DND-41 (cell line): ENCODE results near the gene PAN3.

ENCODE experiments used
- ATAC-seq: fragments of 200-7000 bp; cut with Tn5 transposase; 3 replicates; pipeline ENCODE4 v1.9.1; 2021; ENCODE audit warnings: low read depth; ENCODE audit not compliant: insufficient read depth
- DNase-seq: peaks from one replicate; pipeline ENCODE4 v3.0.0-alpha.2; 2020
- H2AFZ ChIP-seq: 2 replicates; pipeline ENCODE4 v1.6.0; 2012; ENCODE audit warnings: low read depth, low read length
- H3K27ac ChIP-seq: 2 replicates; pipeline ENCODE4 v1.5.1; 2012; ENCODE audit warnings: low read length, inconsistent platforms
- H3K27me3 ChIP-seq: fragments of 200-600 bp; sonication (generic); 2 replicates; pipeline ENCODE4 v1.6.0; 2012; ENCODE audit warnings: low read length, mild to moderate bottlenecking, inconsistent platforms; ENCODE audit not compliant: insufficient read depth, poor library complexity
- H3K36me3 ChIP-seq: 2 replicates; pipeline ENCODE4 v1.5.1; 2012; ENCODE audit warnings: low read length, inconsistent platforms; ENCODE audit not compliant: insufficient read depth
- H3K4me1 ChIP-seq: 2 replicates; pipeline ENCODE4 v1.5.1; 2012; ENCODE audit warnings: mild to moderate bottlenecking, low read length; ENCODE audit not compliant: insufficient read depth
- H3K4me2 ChIP-seq: 2 replicates; pipeline ENCODE4 v1.6.0; 2012; ENCODE audit warnings: mild to moderate bottlenecking, moderate library complexity, low read length, inconsistent platforms; ENCODE audit not compliant: insufficient read depth
- H3K4me3 ChIP-seq, 2 experiments: fragments of 200-600 bp in 1 of 2; shearing (Covaris generic) in 1 of 2; 2 replicates each; pipeline ENCODE4 v1.5.1; 2012 to 2016; ENCODE audit warnings: inconsistent platforms in 2 of 2, low read length in 2 of 2, mild to moderate bottlenecking in 2 of 2, low read depth in 1 of 2, moderate library complexity in 1 of 2
- H3K79me2 ChIP-seq: 2 replicates; pipeline ENCODE4 v1.6.0; 2012; ENCODE audit warnings: low read length, inconsistent platforms; ENCODE audit not compliant: insufficient read depth
- H3K9ac ChIP-seq: 2 replicates; pipeline ENCODE4 v1.6.0; 2012; ENCODE audit warnings: low read depth, mild to moderate bottlenecking, inconsistent platforms, low read length, moderate library complexity
- H3K9me3 ChIP-seq: 2 replicates; pipeline ENCODE4 v1.5.1; 2012; ENCODE audit warnings: low read length, moderate library complexity, mild to moderate bottlenecking, inconsistent platforms; ENCODE audit not compliant: insufficient read depth, severe bottlenecking
- H4K20me1 ChIP-seq: 2 replicates; pipeline ENCODE4 v1.6.0; 2012; ENCODE audit warnings: low read length; ENCODE audit not compliant: insufficient read depth
- EZH2 ChIP-seq: IDR thresholded peaks from 3 replicates; pipeline ENCODE4 v1.6.1; 2012; ENCODE audit warnings: borderline replicate concordance, low read depth, mild to moderate bottlenecking, moderate library complexity, low read length, inconsistent platforms; ENCODE audit not compliant: severe bottlenecking
- TF ChIP-seq, protein P1 (sequence below): IDR thresholded peaks from 2 replicates; pipeline ENCODE4 v1.5.1; 2012; ENCODE audit warnings: borderline replicate concordance, low read length, moderate library complexity, mild to moderate bottlenecking; ENCODE audit not compliant: poor library complexity, severe bottlenecking; ENCODE audit errors: extremely low read depth

The PAN3 gene

GRCh38 chr13:28173793-28174192 lies 35.4 kb downstream of the PAN3 start:
- Histone ChIP-seq H3K9me3 (no peaks in the 10 kb centered on the region), H3K79me2 (peaks cover 79% of the 10 kb centered on the region), H3K4me3 (no peak overlapping the region), H3K4me1 (no peaks in the 10 kb centered on the region), H2AFZ (no peak overlapping the region), H3K36me3 (peaks cover 39% of the 10 kb centered on the region), H3K27ac (no peak overlapping the region), H3K27me3 (no peaks in the 10 kb centered on the region), H4K20me1 (peaks cover 46% of the 10 kb centered on the region), H3K9ac (no peak overlapping the region), H3K4me2 (no peak overlapping the region)
- ATAC-seq = no peak
- no peak for DNase-seq
- no peak for TF ChIP-seq EZH2
- TF ChIP-seq, protein P1, sequence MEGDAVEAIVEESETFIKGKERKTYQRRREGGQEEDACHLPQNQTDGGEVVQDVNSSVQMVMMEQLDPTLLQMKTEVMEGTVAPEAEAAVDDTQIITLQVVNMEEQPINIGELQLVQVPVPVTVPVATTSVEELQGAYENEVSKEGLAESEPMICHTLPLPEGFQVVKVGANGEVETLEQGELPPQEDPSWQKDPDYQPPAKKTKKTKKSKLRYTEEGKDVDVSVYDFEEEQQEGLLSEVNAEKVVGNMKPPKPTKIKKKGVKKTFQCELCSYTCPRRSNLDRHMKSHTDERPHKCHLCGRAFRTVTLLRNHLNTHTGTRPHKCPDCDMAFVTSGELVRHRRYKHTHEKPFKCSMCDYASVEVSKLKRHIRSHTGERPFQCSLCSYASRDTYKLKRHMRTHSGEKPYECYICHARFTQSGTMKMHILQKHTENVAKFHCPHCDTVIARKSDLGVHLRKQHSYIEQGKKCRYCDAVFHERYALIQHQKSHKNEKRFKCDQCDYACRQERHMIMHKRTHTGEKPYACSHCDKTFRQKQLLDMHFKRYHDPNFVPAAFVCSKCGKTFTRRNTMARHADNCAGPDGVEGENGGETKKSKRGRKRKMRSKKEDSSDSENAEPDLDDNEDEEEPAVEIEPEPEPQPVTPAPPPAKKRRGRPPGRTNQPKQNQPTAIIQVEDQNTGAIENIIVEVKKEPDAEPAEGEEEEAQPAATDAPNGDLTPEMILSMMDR = no peak

GRCh38 chr13:28177327-28177726 lies 39.0 kb downstream of the PAN3 start:
- TF ChIP-seq EZH2 = no peak
- TF ChIP-seq, protein P1 = no peak
- H3K4me1 ChIP-seq = no peaks in the 10 kb centered on the region
- no peak overlapping the region for H3K9ac ChIP-seq
- no peak for ATAC-seq
- H3K27ac ChIP-seq = no peak overlapping the region
- H3K9me3 ChIP-seq = no peaks in the 10 kb centered on the region
- H3K4me2 ChIP-seq = no peak overlapping the region
- no peak overlapping the region for H2AFZ ChIP-seq
- peaks cover 20% of the 10 kb centered on the region; the same call in 1 of the 2 replicates for H4K20me1 ChIP-seq
- H3K4me3 ChIP-seq = no peak overlapping the region
- H3K27me3 ChIP-seq = no peaks in the 10 kb centered on the region
- H3K36me3 ChIP-seq = peaks cover 45% of the 10 kb centered on the region
- no peak for DNase-seq
- H3K79me2 ChIP-seq = peaks cover 72% of the 10 kb centered on the region

DNA sequence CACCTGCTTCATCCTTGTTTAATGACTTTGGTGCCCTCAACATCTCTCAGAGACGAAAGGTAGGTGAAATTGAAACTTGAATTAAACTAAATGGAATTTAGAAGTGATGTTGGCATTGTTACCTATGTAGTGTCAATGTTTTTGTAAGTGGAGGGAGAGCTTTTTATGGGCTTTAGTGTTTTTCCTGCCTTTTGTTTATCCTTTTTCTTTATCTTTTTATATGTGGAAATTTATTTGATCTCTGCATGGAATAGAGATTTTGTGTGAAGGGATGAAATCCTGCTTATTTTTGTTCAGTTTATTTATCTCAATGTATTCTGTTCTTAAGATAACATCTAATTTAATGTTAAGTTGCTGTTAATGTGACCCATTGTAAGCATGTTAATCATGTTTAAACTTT lies 39.5 kb downstream of the PAN3 start:
- Histone ChIP-seq H4K20me1 (peaks cover 16% of the 10 kb centered on the region; the same call in 1 of the 2 replicates), H3K27ac (no peak overlapping the region), H3K4me2 (no peak overlapping the region), H3K9ac (no peak overlapping the region), H2AFZ (no peak overlapping the region), H3K4me1 (no peaks in the 10 kb centered on the region), H3K27me3 (no peaks in the 10 kb centered on the region), H3K4me3 (no peak overlapping the region), H3K79me2 (peaks cover 71% of the 10 kb centered on the region), H3K9me3 (no peaks in the 10 kb centered on the region), H3K36me3 (peaks cover 45% of the 10 kb centered on the region)
- ATAC-seq = no peak
- no peak for DNase-seq
- TF ChIP-seq, protein P1 = no peak
- no peak for TF ChIP-seq EZH2

DNA sequence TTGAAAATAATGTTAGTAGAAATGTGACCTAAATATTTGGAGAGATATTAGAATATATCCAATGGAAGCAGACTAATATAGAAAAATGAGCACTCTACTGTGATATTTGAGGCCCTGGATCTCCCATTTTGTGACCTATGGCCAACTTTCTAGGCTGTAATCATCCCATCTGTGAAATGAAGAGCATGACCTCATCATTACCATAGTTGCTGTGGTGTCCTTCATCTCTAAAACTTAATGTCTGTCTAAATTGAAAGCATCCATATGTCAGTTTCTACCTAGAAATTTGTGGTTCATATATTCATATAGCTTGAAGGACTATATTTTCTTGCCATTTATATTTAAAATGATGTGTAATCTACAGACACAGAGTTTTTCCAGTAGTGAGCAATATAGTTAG lies 41.6 kb downstream of the PAN3 start:
- Histone ChIP-seq H3K27me3 (no peaks in the 10 kb centered on the region), H3K4me1 (no peaks in the 10 kb centered on the region), H3K9me3 (no peaks in the 10 kb centered on the region), H3K4me2 (no peak overlapping the region), H3K9ac (no peak overlapping the region), H3K79me2 (peaks cover 69% of the 10 kb centered on the region), H4K20me1 (peaks cover 7% of the 10 kb centered on the region; the same call in 1 of the 2 replicates), H3K4me3 (no peak overlapping the region), H3K27ac (no peak overlapping the region), H3K36me3 (peaks cover 42% of the 10 kb centered on the region), H2AFZ (no peak overlapping the region)
- TF ChIP-seq, protein P1 = no peak
- no peak for TF ChIP-seq EZH2
- ATAC-seq (no peak), DNase-seq (no peak)
